GM19324 (cell line): ENCODE data around the gene VPS13D.

Source experiments
- ATAC-seq: cut with Tn5 transposase; IDR thresholded peaks from one replicate; pipeline ENCODE4 v1.9.1; 2021; ENCODE audit warnings: mild to moderate bottlenecking, moderate library complexity; ENCODE audit not compliant: unreplicated experiment, low FRiP score

VPS13D gene

DNA sequence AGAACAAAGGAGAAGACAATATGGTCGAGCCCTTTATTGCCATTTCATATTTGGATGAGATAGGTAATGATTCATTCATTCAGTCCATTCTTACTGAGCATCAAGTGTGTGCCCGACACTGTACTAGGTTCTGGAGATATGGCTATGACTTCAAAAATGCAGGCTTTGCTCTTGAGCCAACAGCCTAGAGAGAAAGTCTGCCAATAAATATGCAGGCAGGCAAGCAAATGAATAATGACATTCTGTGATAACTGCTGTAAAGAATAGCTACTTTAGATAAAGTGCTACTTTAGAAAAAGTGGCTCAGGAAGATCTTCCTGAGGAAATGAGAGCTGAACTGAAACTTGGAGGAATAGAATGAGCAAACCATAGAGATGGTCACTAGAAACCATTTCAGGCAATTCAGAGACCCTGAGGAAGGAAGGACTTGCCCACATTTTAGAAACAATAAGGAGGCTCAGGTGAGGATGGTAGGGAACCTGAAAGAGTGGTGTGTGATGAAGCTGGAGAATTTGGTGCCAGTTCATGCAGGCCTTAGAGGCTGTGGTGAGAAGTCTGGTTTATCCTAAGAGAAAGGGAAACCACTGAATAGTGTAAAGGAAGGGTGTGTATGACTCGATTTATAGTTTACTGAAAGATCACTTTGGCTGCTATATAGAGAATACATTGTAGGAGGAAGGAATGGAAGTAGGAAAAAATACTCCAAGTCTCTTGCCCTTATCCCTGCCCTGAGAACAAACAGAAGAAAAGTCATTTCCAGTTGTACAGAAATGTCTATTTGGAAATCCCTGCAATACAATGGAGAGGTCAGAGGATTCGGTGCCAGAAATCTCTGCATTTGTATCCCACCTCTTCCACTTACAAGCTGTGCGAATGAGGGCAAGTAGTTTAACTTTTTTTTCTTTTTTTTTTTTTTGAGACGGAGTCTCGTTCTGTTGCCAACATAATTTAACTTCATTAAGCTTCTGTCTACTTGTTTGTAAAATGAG, 167.9 kb downstream of the VPS13D start:
- no peak for ATAC-seq

DNA sequence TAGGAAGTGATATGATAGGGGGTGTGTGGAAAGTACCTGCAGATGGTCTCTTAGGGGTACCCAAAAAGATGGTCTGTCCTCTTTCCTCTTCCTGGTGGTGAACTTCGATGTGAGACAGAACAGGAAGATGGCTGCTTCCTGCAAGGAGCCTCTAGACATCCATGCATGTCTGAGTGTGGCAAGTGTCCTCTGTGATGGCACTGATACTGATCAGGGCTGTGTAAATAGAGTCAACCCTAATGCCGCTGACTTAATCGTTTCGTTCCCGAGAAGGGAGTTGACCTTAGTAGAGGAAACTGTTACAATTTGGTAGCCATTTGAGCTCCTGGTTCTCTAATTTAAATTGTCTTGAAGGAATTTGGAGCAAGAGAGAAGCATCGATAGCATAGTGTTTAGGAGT, 168.6 kb downstream of the VPS13D start:
- ATAC-seq, result no peak

GRCh38 chr1:12400027-12400693, 170.3 kb downstream of the VPS13D start:
- no peak for ATAC-seq

GRCh38 chr1:12402159-12402673, 172.4 kb downstream of the VPS13D start:
- ATAC-seq, result no peak

GRCh38 chr1:12402842-12403241, 173.0 kb downstream of the VPS13D start:
- ATAC-seq, result no peak

GRCh38 chr1:12404918-12405317, 175.1 kb downstream of the VPS13D start:
- ATAC-seq, result no peak

GRCh38 chr1:12405325-12406210, 175.7 kb downstream of the VPS13D start:
- no peak for ATAC-seq

- no peak for ATAC-seq
Measured at GRCh38 chr1:12406211-12407021, 176.6 kb downstream of the VPS13D start.

DNA sequence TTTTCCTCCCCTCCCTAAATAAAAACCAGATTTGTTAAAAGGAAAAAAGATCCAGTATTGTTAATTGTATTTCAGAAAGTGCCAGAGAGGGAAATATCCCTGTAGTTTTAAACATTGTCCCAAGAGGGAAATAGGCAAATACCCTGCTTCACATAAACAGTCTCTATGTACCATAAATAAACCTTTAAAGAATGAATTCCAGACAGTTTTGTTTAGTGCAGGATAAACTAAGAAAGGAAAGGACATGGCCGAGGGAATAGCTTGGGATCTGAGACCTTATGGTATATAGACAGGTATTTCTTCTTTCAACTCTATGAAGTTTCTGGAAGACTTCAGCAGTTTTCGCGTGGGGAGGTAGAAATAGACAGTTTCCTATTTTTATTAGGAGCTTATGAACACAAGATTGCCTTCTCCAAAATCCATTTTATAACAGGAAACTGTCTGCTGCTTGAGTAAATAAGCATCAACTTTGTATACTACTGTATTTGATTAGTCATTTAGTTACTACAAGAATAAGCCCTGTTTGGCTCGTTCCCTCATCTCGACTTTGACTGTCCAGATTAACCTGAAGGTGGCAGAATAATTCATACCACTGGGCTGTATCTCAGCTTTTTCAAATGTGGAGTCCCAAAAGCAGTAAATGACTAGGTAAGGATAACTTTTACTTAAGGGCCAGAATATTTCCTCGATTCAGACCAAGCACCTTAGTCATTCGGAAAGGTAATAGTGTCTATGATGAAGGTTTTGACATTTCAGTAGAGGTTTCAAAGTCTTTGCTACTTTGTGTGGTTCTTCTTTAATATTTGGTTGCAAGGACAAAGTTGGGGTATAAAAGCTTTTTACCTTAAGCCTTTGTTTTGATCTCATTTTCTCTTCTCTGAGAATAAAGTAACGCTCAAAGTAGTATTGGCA, 177.5 kb downstream of the VPS13D start:
- ATAC-seq, result no peak

DNA sequence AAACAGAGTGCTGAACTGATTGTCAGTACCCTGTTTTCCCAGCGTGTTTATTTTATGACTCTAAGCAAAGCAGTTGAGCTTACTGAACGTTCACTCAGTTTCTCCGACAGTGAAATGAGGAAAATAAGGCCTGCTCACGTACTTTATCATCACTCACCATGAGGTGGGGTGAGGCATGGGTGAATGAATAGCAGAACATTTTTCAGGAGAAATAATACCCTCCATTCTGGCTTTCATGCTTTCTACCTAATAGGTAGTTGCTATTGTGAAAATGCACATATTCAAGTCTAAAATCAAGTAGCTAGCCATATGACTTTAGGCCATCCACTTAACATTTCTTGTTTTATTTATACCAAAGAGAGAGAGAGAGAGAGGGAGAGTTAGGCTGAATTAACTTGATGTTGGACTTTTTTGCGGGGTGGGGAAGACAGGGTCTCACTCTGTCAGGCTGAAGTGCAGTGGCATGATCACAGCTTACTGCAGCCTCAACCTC, 178.2 kb downstream of the VPS13D start:
- no peak for ATAC-seq

DNA sequence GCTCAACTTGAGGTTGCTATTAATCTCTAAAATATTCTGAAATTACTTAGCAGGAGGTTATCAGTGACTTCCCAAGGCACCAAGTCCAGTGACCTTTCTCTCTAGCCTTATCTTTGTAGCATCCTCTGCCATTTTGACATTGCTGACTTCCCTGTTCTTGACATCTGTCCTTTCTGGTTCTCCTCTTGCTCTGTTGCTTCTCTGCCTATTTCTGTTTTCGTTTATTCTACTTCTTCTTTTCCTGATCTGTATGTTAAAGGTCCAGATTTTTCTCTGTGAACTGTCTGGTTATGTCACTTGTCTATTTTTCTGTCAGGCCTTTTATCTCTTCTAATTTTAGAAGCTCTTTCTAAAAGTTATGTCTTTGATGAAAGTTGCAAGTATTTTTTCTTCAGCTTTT, 178.8 kb downstream of the VPS13D start:
- ATAC-seq, result no peak

- no peak for ATAC-seq
Measured at GRCh38 chr1:12409681-12410080, 179.9 kb downstream of the VPS13D start.

DNA sequence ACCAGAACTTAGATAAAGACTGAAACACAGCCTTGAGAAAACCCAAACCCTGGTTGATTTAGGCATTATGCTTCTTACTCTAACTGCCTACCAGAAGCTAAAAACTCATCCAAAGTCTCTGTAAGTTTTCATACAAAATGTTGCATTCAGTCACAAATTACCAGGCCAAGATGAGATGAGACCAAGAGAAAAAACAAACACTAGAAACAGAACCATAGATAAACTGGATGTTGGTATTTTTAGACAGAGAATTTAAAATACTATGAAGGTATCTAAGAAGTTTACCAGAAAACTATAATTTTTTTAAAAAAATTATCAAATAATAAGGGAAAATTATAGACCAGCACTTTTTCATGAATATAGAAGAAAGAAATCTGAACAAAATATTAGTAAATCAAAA, 180.5 kb downstream of the VPS13D start:
- no peak for ATAC-seq

DNA sequence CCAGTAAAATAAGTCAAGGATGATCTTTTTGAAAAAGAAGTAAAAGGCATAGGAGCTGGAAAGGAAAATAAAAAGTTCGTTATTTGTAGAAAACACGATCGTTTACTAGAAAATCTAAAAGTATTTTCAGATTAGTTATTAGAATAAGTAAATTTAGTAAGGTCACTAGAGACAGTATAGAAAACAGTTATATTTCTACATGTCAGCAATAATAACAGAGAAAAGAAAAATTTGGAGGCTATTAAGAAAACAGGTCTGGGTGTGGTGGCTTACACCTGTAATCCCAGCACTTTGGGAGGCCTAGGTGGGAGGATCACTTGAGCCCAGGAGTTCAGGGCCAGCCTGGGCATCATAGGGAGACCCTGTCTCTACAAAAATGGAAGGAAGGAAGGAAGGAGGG, 181.3 kb downstream of the VPS13D start:
- ATAC-seq, result no peak

GRCh38 chr1:12411747-12412146, 181.9 kb downstream of the VPS13D start:
- ATAC-seq, result no peak

DNA sequence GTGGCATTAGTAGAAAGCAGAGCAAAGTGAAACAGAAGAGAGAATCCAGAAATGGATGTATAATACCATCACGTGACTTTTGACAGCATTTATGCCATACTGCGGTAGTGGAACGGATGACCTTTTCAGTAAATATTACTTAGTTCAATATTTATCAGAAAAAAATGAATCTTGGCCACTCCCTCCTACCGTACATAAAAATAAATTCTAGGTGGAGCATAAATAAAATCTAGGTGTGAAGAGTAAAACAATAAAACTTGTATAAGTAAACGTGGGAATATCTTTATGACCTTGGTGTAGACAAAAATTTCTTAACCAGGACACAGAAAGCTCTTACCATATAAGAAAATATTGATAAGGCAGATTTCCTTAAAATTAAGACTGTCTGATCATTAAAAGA, 182.6 kb downstream of the VPS13D start:
- ATAC-seq, result no peak

GRCh38 chr1:12413664-12414410, 184.0 kb downstream of the VPS13D start:
- ATAC-seq, result no peak
